ENCODE results near the gene ZNF841. TPM values are rescaled to one million over a fixed set of nuclear protein-coding genes. Genes with fewer than 3 reads are reported as not detected.
A peak's percentile ranks its signal among the peaks of the same experiment; 100 is the strongest.

Gene ZNF841
- total RNA-seq, 1 experiment from 2014 or later, result 37.6 TPM

DNA sequence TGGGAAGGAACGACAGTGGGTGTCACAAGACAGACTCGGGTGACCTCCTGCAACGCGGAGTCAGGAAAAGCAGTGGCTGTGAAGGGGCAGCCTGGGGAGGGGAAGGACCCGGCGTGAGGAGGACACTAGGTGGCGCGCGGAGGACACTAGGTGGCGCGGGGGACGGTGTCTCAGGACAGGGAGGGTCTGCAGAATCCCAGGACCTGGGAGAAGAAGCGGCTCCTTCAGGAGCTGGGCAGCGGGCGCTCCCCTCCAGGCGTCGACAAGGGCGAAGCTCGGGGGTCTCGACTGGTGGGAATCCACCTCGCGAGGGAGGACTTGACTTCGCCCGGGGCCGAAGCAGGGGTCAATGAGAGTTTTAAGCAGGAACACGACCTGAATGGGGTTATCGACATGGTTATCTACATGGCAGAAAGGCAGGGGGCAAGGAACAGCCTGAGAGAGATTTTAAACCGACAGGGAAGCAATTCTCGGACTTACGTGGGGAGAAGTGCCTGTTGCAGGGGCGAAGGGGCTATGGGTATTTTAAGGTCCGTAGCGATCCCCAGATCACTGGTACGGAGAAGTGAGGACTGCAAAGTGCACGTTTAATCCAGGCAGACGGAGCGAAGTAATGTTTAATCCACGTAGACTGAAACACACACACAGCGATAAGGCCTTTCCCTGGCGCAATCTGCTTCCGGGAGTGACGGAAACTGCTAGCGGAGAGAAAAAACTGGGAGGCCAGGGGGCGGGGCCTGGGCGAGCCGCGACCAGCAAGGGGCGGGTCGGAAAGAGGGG, 43.9 kb upstream of the ZNF841 start, which contains the start of gene ZNF616:
TSS of gene ZNF616 (minus strand) at position 687 of the 780 bp plus-strand sequence. CDS start 9,426 bp downstream, outside the sequence.
- peaks cover 11% of the 10 kb centered on the region for H3K4me1 Mint-ChIP-seq (ENCODE audit: low read depth, unreplicated experiment)
- H3K36me3 Mint-ChIP-seq (ENCODE audit: insufficient read depth, unreplicated experiment), result peaks cover 25% of the 10 kb centered on the region
- no peaks in the 10 kb centered on the region for H3K27me3 Mint-ChIP-seq (ENCODE audit: unreplicated experiment)
- TF ChIP-seq, protein P1, sequence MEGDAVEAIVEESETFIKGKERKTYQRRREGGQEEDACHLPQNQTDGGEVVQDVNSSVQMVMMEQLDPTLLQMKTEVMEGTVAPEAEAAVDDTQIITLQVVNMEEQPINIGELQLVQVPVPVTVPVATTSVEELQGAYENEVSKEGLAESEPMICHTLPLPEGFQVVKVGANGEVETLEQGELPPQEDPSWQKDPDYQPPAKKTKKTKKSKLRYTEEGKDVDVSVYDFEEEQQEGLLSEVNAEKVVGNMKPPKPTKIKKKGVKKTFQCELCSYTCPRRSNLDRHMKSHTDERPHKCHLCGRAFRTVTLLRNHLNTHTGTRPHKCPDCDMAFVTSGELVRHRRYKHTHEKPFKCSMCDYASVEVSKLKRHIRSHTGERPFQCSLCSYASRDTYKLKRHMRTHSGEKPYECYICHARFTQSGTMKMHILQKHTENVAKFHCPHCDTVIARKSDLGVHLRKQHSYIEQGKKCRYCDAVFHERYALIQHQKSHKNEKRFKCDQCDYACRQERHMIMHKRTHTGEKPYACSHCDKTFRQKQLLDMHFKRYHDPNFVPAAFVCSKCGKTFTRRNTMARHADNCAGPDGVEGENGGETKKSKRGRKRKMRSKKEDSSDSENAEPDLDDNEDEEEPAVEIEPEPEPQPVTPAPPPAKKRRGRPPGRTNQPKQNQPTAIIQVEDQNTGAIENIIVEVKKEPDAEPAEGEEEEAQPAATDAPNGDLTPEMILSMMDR (IDR thresholded peaks at IDR 0.05; ENCODE audit: unreplicated experiment), result peak; percentile 91
- CTCF ChIA-PET, result interaction anchor here (0.5 to 1.4 kb wide), 4 partner anchors 50 to 525 kb away, joined by 3 to 5 read pairs (median 4); partner anchors contain the start of gene PPP2R1A
- H3K9me3 Mint-ChIP-seq (ENCODE audit: low read depth, unreplicated experiment), result peaks cover 16% of the 10 kb centered on the region
- TSS peak; percentile 84 for BruUV-seq (replicated peaks)
- H3K4me3 Mint-ChIP-seq (ENCODE audit: low read depth, unreplicated experiment), result peak within 1 kb of the TSS; percentile 84
- peak within 1 kb of the TSS; percentile 71 for H3K27ac Mint-ChIP-seq (ENCODE audit: unreplicated experiment)
- DNase-seq, result peak; percentile 99
- intact Hi-C loops (cut with micrococcal nuclease; ENCODE audit: unreplicated experiment), result loop anchor here (1.0 to 5.0 kb wide), 4 partner anchors 32 to 98 kb away; partner anchors contain the start of genes ZNF432 and ZNF836

DNA sequence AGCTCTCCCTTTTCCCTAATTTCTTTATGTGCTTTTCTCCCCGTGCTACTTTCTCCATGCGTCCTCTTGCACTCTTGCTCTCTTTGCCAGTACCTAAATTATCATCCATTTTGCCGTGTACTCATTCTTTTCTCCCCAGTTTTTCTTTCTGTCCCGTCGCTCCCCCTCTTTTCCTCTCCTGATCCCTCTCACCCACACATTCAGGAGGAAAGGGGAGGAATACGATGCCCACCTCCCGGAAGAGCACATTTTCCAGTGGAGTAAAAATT, 43.4 kb upstream of the ZNF841 start:
- Mint-ChIP-seq H3K4me3 (ENCODE audit: low read depth, unreplicated experiment) (peak overlapping the region; percentile 84), H3K27me3 (ENCODE audit: unreplicated experiment) (no peaks in the 10 kb centered on the region), H3K9me3 (ENCODE audit: low read depth, unreplicated experiment) (peaks cover 16% of the 10 kb centered on the region), H3K4me1 (ENCODE audit: low read depth, unreplicated experiment) (peaks cover 11% of the 10 kb centered on the region), H3K27ac (ENCODE audit: unreplicated experiment) (peak overlapping the region; percentile 71), H3K36me3 (ENCODE audit: insufficient read depth, unreplicated experiment) (peaks cover 25% of the 10 kb centered on the region)
- no peak for DNase-seq
- TF ChIP-seq, protein P1 (IDR thresholded peaks at IDR 0.05; ENCODE audit: unreplicated experiment), result no peak
- intact Hi-C loops (cut with micrococcal nuclease; ENCODE audit: unreplicated experiment), result loop anchor here (1.0 to 5.0 kb wide), 4 partner anchors 32 to 98 kb away; partner anchors contain the start of genes ZNF432 and ZNF836
- BruUV-seq (replicated peaks), result no TSS peak
- CTCF ChIA-PET, result interaction anchor here (0.5 to 1.4 kb wide), 2 partner anchors 98 to 312 kb away, joined by 3 to 4 read pairs; no protein-coding TSS in a partner anchor

DNA sequence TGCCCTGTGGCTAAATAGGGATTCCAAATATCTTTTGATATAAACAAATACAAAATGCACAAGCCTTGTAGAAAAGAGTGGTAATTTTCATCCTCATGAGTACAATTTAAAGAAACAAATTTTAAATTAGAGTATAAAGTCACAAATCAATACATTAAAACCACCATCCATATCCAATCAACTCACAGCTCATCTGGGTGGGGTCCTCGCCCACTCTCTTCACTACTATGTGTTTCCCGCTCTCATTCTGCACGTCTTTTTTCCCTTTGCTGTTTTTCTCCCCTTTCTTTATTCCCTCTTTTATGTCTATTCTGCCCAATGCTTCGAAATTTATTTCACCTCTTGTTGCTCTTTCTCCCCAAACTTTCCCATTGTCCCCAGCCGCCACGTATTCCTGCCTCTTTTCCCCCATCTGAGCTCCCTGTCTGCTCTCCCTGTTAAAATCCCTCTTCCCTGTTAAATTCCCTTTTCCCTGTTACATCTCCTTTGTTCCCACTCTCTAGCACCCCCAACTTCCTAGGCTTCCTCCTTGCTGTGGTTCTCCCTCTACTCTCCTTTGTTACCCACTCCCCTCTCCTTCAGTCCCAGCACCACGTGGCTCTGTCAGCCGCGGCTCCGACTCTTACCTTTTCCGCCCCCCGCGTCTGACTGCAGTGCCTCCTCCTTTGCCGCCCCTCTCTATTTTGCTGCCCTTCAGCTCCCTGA, 42.9 kb upstream of the ZNF841 start:
- no peaks in the 10 kb centered on the region for H3K27me3 Mint-ChIP-seq (ENCODE audit: unreplicated experiment)
- intact Hi-C loops (cut with micrococcal nuclease; ENCODE audit: unreplicated experiment), result loop anchor here (5.0 kb wide), 1 partner anchor 91 kb away; the partner anchor contains the start of gene ZNF432
- H3K4me3 Mint-ChIP-seq (ENCODE audit: low read depth, unreplicated experiment), result peak overlapping the region; percentile 84
- DNase-seq, result peak; percentile 55
- H3K27ac Mint-ChIP-seq (ENCODE audit: unreplicated experiment), result peak overlapping the region; percentile 71
- peaks cover 11% of the 10 kb centered on the region for H3K4me1 Mint-ChIP-seq (ENCODE audit: low read depth, unreplicated experiment)
- TF ChIP-seq, protein P1 (IDR thresholded peaks at IDR 0.05; ENCODE audit: unreplicated experiment), result no peak
- peaks cover 16% of the 10 kb centered on the region for H3K9me3 Mint-ChIP-seq (ENCODE audit: low read depth, unreplicated experiment)
- CTCF ChIA-PET, result interaction anchor here (0.6 to 1.5 kb wide), 3 partner anchors 51 to 99 kb away, joined by 3 to 11 read pairs (median 4); partner anchors contain the start of gene PPP2R1A
- BruUV-seq (replicated peaks), result no TSS peak
- peaks cover 25% of the 10 kb centered on the region for H3K36me3 Mint-ChIP-seq (ENCODE audit: insufficient read depth, unreplicated experiment)

DNA sequence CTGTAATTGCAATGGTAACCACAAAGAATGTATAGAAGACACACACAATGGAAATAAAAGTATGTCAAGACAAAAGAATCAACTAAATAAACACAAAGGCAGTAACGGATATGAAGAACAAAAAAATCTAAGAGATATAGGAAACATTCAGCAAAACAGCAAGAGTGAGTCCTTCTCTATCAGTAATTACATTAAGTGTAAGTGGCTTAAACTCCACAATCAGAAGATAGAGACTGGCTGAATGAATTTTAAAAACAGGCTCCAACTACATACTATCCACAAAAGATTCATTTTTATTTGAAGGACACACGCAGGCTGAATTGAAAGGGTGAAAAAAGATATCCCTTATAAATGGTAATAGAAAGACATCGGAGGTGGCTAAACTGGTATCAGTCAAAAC, 24.7 kb upstream of the ZNF841 start:
- Mint-ChIP-seq H3K27ac (ENCODE audit: unreplicated experiment) (no peak overlapping the region), H3K4me3 (ENCODE audit: low read depth, unreplicated experiment) (no peak overlapping the region), H3K36me3 (ENCODE audit: insufficient read depth, unreplicated experiment) (peaks cover 6% of the 10 kb centered on the region), H3K9me3 (ENCODE audit: low read depth, unreplicated experiment) (peaks cover 34% of the 10 kb centered on the region), H3K4me1 (ENCODE audit: low read depth, unreplicated experiment) (no peaks in the 10 kb centered on the region), H3K27me3 (ENCODE audit: unreplicated experiment) (no peaks in the 10 kb centered on the region)
- TF ChIP-seq, protein P1 (IDR thresholded peaks at IDR 0.05; ENCODE audit: unreplicated experiment), result no peak
- BruUV-seq (replicated peaks), result no TSS peak
- no peak for DNase-seq
- CTCF ChIA-PET, result no interaction called here
- intact Hi-C loops (cut with micrococcal nuclease; ENCODE audit: unreplicated experiment), result no loop called here

All from Calu3 (cell line).